ENCODE measurements around the gene HAUS1.

The HAUS1 gene

DNA sequence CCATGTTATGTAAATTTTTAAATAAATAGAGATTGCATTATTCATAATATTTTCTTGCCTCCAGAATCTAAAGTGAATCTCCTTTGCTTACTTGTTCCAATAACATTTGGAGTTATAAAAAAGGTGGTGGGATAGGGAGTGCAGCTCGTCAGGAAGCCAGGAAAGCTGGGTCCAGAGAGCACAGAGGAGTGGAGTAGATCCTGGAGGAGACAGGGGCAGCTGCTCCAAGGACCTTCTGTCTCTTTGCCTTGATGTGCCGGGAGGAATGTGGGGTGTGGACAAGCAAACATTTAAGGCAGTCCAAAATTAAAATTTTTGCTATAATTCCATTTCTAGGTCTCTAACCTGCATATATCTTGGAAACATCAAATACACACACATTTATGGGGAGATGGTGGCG lies 29.3 kb downstream of the HAUS1 start:
- Histone ChIP-seq H3K4me3 (ENCODE audit: low read length) (no peak overlapping the region), H3K36me3 (ENCODE audit: control insufficient read depth, low read length) (peaks cover 15% of the 10 kb centered on the region)
- no peak for TF ChIP-seq EZH2phosphoT487 (IDR thresholded peaks at IDR 0.05; ENCODE audit: borderline replicate concordance, low read length)
- TF ChIP-seq, protein P1, sequence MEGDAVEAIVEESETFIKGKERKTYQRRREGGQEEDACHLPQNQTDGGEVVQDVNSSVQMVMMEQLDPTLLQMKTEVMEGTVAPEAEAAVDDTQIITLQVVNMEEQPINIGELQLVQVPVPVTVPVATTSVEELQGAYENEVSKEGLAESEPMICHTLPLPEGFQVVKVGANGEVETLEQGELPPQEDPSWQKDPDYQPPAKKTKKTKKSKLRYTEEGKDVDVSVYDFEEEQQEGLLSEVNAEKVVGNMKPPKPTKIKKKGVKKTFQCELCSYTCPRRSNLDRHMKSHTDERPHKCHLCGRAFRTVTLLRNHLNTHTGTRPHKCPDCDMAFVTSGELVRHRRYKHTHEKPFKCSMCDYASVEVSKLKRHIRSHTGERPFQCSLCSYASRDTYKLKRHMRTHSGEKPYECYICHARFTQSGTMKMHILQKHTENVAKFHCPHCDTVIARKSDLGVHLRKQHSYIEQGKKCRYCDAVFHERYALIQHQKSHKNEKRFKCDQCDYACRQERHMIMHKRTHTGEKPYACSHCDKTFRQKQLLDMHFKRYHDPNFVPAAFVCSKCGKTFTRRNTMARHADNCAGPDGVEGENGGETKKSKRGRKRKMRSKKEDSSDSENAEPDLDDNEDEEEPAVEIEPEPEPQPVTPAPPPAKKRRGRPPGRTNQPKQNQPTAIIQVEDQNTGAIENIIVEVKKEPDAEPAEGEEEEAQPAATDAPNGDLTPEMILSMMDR (IDR thresholded peaks at IDR 0.05; ENCODE audit: low read depth, low read length, poor library complexity, severe bottlenecking): no peak

DNA sequence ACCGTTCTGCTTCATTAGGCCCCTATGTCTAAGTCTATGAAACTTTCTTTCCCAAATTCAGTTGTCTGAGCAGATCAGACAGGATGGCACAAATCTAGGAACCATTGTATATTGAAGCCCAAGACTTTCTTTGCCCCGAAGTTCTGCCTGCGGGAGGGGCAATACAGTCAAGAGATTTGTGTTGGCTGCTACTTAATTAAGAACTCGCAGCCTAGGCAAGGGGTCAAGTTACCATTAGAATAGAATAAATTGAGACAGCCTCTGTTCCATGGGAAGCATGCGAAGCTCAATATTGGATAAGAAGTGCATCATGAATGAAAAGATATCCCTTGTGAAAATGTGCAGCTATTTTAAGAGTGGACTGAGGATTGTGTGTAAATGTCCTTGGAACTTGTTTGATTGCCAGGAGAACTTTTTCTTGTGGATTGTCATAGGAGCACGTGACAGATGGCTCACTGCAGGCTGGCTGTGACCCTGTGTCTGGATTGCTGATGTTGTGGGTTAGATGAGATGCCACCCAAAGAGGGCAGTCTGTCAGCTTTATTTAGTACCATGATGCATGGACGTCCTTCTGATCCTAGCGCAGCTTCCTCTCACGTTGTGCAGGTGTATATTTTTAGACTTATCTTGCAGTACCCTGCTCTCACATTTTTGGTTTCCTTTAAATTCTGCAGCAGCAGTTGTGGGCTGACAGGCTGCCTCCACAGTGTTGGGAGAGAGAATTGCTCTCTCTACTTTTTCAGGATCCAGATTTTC lies 30.9 kb downstream of the HAUS1 start:
- peaks cover under 1% of the 10 kb centered on the region for H3K36me3 ChIP-seq (ENCODE audit: control insufficient read depth, low read length)
- TF ChIP-seq, protein P1 (IDR thresholded peaks at IDR 0.05; ENCODE audit: low read depth, low read length, poor library complexity, severe bottlenecking): no peak
- TF ChIP-seq EZH2phosphoT487 (IDR thresholded peaks at IDR 0.05; ENCODE audit: borderline replicate concordance, low read length): no peak
- H3K27ac ChIP-seq (ENCODE audit: low read depth, low read length): no peak overlapping the region
- H3K79me2 ChIP-seq (ENCODE audit: control insufficient read depth, low read length): no peaks in the 10 kb centered on the region
- no peaks in the 10 kb centered on the region for H3F3A ChIP-seq (ENCODE audit: control insufficient read depth, insufficient read depth)
- no peak overlapping the region for H3K4me2 ChIP-seq (ENCODE audit: low read length)
- H3K4me1 ChIP-seq (ENCODE audit: control insufficient read depth, low read length): peaks cover 9% of the 10 kb centered on the region; the same call in 1 of the 2 replicates
- no peak overlapping the region for H3K4me3 ChIP-seq (ENCODE audit: low read length)
- no peaks in the 10 kb centered on the region for H3K9me2 ChIP-seq (replicated peaks; ENCODE audit: control insufficient read depth, low read length)
- no peaks in the 10 kb centered on the region for H4K20me1 ChIP-seq (ENCODE audit: control insufficient read depth, insufficient read depth, low read depth, low read length)
- no peaks in the 10 kb centered on the region for H3K27me3 ChIP-seq (ENCODE audit: control insufficient read depth, low read length)
- no peaks in the 10 kb centered on the region for H3K9me3 ChIP-seq (ENCODE audit: control insufficient read depth, insufficient read depth, low read length)

More for the DNA sequence above, 29.3 kb downstream of the HAUS1 start:
- H3K27ac ChIP-seq (ENCODE audit: low read depth, low read length): no peak overlapping the region
- H3F3A ChIP-seq (ENCODE audit: control insufficient read depth, insufficient read depth): no peaks in the 10 kb centered on the region
- H3K27me3 ChIP-seq (ENCODE audit: control insufficient read depth, low read length): no peaks in the 10 kb centered on the region
- no peak overlapping the region for H3K4me2 ChIP-seq (ENCODE audit: low read length)
- no peaks in the 10 kb centered on the region for H3K79me2 ChIP-seq (ENCODE audit: control insufficient read depth, low read length)
- H3K9me2 ChIP-seq (replicated peaks; ENCODE audit: control insufficient read depth, low read length): no peaks in the 10 kb centered on the region
- no peaks in the 10 kb centered on the region for H3K9me3 ChIP-seq (ENCODE audit: control insufficient read depth, insufficient read depth, low read length)
- peaks cover 9% of the 10 kb centered on the region; the same call in 1 of the 2 replicates for H3K4me1 ChIP-seq (ENCODE audit: control insufficient read depth, low read length)
- no peaks in the 10 kb centered on the region for H4K20me1 ChIP-seq (ENCODE audit: control insufficient read depth, insufficient read depth, low read depth, low read length)

DNA sequence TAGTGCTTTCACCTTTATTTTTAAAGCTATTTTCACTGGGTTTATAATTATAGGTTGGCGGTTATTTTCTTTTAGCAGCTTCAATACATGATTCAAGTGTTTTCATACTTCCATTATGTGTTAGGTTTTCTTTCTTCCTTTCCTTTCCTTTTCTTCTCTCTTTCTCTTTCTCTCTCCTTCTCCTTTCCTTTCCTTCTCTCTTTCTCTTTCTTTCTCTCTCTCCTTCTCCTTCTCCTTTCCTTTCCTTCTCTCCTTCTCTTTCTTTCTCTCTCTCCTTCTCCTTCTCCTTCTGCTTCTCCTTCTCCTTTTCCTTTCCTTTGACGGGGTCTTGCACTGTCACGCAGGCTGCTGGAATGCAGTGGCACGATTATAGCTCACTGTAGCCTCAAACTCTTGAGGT lies 36.0 kb downstream of the HAUS1 start:
- no peaks in the 10 kb centered on the region for H3K9me3 ChIP-seq (ENCODE audit: control insufficient read depth, insufficient read depth, low read length)
- H3F3A ChIP-seq (ENCODE audit: control insufficient read depth, insufficient read depth): no peaks in the 10 kb centered on the region
- H3K4me1 ChIP-seq (ENCODE audit: control insufficient read depth, low read length): peaks cover 3% of the 10 kb centered on the region; the same call in 1 of the 2 replicates
- no peaks in the 10 kb centered on the region for H3K79me2 ChIP-seq (ENCODE audit: control insufficient read depth, low read length)
- H3K27me3 ChIP-seq (ENCODE audit: control insufficient read depth, low read length): no peaks in the 10 kb centered on the region
- H3K4me2 ChIP-seq (ENCODE audit: low read length): no peak overlapping the region
- H3K36me3 ChIP-seq (ENCODE audit: control insufficient read depth, low read length): no peaks in the 10 kb centered on the region
- H3K9me2 ChIP-seq (replicated peaks; ENCODE audit: control insufficient read depth, low read length): no peaks in the 10 kb centered on the region
- H4K20me1 ChIP-seq (ENCODE audit: control insufficient read depth, insufficient read depth, low read depth, low read length): no peaks in the 10 kb centered on the region
- no peak for TF ChIP-seq EZH2phosphoT487 (IDR thresholded peaks at IDR 0.05; ENCODE audit: borderline replicate concordance, low read length)
- TF ChIP-seq, protein P1 (IDR thresholded peaks at IDR 0.05; ENCODE audit: low read depth, low read length, poor library complexity, severe bottlenecking): no peak
- H3K4me3 ChIP-seq (ENCODE audit: low read length): no peak overlapping the region
- H3K27ac ChIP-seq (ENCODE audit: low read depth, low read length): no peak overlapping the region

Data from DOHH2 (cell line).